HG02943 (cell line): Measurements from ENCODE around the gene DENND10.
"Not testable (repeated sequence)": the region's sequence is repeated elsewhere in the genome, so short reads cannot be mapped to it uniquely, and the experiment has no call there.

Source experiments
- ATAC-seq: cut with Tn5 transposase; IDR thresholded peaks from one replicate; pipeline ENCODE4 v1.9.1; 2021; ENCODE audit warnings: mild to moderate bottlenecking, low read depth, moderate library complexity; ENCODE audit not compliant: unreplicated experiment

The DENND10 gene

GRCh38 chr10:119129721-119130120, 25.8 kb downstream of the DENND10 start:
- ATAC-seq: no peak

DNA sequence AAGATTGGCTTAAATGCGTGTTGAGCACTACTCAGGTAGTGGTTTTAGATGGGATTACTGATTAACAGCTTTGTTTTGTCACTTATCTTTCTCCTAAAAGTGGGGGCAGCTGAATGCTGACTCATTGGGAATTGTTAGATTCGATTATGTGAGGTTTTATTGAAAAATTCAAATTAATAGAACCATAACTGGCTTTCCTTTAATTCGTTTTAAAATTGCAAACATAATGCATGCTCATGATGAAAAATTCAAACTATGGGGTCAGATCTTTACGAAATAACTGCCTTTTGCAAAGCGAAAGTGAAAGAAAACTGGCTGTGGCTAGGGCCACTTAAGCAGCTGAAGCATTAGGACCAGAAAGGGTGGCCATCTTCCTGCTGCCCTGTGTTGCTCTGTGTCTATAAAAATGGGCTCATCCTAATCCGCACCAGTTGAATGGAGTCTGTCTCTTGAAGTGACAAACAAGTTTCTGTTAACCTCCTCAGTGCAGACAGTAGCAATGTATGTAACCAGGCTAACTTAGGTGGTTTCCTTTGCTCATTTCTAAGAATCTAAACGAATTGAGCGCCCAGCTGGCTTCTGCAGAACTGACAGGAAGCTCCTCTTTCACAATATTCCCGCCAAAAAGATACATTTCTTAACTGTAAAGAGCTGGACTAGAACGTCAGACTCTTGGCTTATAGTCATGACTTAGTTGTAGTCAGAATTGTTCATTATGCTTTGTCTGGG, 27.8 kb downstream of the DENND10 start:
- ATAC-seq: no peak

DNA sequence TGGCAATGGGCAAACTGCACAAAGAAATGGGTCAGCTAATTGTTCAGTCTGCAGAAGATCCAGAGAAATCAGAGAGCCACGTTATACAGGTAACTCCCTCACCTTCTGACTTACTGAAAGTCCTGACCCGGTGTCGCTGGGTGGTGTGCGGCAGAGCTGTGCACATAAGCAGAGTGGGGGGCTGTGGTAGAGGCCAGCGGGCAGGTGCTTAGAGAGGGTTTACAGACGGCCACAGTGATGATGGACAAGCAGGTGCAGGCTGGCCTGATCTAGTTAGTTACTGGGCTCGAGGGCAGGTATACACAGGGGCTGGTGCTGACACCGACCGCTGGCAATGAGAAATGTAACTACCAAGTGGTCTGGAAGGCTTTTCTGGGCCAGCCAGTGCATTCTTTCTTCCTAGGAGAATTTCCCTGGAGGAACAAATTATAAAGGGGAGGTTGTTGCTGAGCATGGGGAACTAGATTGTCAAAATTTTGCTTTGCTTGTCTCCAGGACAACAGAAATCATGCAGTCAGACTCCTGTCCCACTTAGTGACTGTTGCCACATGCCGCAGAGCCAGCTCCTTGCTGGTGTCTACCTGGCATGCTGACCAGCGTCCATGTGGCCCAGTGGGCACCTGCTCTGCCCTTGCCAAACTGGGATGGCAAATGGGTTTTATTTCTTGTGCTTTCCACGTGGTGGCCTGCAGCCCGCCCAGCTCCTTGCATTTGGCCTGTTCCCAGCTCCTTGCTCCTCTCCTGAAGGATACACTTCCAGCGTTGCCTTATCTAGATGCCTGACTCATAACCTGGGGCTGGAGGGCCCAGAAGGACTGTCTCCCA, 28.8 kb downstream of the DENND10 start:
- no peak for ATAC-seq

DNA sequence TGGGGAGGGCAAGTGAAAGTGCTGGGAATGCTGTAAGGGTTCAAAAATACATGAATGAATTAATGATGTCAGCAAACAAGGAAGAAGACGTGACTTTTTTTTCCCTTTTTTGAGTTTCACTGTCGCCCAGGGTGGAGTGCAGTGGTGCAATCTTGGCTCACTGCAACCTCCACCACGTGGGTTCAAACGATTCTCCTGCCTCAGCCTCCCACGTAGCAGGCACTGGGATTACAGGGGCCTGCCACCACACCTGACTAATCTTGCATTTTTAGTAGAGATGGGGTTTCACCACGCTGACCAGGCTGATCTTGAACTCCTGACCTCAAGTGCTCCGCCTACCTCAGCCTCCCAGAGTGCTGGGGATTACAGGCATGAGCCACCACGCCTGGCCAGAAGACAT, 30.0 kb downstream of the DENND10 start:
- ATAC-seq: no peak

DNA sequence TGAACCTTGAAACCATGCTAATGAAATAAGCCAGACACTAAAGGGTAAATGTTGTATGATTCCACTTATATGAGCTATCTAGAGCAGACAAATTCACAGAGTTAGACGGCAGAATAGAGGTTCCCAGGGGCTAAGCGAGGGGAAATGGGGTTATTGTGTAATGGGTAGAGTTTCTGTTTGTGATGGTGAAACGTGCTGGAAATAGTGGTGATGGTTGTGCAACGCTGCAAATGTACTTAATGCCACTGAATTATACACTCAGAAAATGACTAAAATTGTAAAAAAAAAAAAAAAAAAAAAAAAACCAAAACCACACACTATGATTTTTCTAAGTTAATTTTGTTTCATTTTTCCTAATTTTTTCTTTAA, 31.6 kb downstream of the DENND10 start:
- ATAC-seq: no peak

DNA sequence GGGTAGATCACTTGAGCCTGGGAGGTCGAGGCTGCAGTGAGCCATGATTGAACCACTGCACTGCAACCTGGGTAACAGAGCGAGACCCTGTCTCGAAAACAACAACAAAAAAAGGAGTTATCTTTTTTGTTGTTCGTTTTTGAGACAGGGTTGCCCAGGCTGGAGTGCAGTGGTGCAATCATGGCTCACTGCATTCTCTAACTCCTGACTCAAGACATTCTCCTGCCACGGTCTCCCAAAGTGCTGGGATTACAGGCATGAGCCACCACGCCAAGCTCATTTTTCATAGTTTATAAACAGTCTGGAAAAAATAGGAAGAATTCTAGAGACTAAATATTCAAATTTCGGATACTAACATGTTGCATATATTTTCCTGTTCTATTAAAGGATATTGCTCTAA, 32.2 kb downstream of the DENND10 start:
- no peak for ATAC-seq

GRCh38 chr10:119137878-119138277, 34.0 kb downstream of the DENND10 start:
- ATAC-seq: not testable (repeated sequence)

GRCh38 chr10:119138346-119139306, 34.7 kb downstream of the DENND10 start:
- no peak for ATAC-seq

- no peak for ATAC-seq
These were observed 35.7 kb downstream of the DENND10 start for GRCh38 chr10:119139464-119140067.

- ATAC-seq: no peak
These were observed 36.8 kb downstream of the DENND10 start for GRCh38 chr10:119140603-119141245.

DNA sequence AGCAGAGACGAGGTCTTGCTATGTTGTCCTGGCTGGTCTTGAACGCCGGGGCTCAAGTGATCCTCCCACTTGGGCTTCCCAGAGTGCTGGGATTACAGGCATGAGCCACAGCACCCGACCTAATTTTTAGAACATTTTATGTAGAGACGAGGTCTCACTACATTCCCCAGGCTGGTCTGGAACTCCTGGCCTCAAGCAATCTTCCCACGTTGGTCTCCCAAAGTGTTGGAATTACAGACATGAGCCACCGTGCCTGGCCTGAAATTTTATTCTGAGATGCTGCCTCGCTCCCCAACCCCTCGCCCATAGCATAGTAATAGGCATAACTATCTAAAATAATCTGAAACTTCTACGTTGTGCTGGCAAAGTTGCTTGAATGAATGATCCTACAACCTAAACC, 39.7 kb downstream of the DENND10 start:
- no peak for ATAC-seq

DNA sequence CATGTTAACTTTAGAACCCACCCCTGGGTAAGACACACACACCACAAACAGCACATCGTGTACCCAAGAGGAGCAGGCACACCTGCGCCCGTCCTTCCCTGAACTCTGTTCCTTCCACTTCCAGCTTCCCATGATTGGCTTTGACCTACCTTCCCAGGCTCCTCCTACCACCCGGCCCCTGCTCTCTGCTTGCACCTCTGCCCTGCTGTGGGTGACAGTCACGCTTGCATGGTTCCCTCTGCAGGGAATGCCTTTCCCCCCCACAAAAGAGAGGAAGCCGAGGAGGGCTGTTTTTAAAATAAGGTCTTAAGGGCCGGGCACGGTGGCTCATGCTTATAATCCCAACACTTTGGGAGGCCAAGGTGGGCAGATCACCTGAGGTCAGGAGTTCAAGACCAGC, 45.2 kb downstream of the DENND10 start:
- ATAC-seq: no peak

- no peak for ATAC-seq
These were observed 45.8 kb downstream of the DENND10 start for GRCh38 chr10:119149729-119150128.

DNA sequence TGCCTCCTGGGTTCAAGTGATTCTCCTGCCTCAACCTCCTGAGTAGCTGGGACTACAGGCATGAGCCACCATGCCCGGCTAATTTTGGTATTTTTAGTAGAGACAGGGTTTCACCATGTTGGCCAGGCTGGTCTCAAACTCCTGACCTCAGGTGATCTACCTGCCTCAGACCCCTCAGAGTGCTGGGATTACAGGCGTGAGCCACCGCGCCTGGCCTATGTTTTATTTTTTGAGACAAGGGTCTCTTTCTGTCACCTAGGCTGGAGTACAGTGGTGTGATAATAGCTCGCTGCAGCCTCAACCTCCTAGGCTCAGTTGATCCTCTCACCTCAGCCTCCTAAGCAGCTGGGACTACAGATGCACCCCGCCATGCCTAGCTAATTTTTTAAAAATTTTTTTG, 47.7 kb downstream of the DENND10 start:
- not testable (repeated sequence) for ATAC-seq

DNA sequence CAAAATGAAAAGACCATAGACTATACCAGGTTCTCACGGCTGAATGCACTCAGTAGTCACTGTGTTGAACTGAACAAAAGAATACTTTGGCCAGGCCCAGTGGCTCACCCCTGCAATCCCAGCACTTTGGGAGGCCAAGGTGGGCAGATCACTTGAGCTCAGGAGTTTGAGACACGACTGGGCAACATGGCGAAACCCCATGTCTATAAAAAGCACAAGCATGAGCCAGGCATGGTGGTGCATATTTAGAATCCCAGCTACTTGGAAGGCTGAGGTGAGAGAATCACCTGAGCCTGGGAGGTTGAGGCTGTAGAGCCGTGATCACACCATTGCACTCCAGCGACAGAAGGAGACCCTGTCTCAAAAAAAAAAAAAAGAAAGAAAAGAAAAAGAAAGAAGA, 49.1 kb downstream of the DENND10 start:
- no peak for ATAC-seq

GRCh38 chr10:119153661-119154060, 49.7 kb downstream of the DENND10 start:
- no peak for ATAC-seq

DNA sequence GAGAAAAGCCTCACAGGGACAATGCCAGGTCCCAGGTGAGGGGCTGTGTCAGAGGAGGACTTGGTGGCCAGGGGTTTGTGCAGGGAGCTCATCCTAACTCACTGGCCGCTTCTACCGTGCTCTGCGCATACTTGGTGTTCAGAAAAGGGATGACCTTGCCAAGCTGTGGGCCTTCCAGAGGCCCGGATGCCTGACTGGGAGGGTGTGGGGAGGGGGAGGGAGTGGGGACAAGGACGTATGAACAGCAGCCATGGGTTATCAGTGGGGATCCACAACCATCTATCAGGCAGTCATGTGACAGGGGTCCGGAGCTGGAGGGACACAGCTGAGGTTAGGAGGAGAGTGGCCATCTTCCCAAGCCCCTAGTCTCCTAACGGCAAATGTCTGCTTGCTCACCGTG, 55.4 kb downstream of the DENND10 start:
- ATAC-seq: no peak

DNA sequence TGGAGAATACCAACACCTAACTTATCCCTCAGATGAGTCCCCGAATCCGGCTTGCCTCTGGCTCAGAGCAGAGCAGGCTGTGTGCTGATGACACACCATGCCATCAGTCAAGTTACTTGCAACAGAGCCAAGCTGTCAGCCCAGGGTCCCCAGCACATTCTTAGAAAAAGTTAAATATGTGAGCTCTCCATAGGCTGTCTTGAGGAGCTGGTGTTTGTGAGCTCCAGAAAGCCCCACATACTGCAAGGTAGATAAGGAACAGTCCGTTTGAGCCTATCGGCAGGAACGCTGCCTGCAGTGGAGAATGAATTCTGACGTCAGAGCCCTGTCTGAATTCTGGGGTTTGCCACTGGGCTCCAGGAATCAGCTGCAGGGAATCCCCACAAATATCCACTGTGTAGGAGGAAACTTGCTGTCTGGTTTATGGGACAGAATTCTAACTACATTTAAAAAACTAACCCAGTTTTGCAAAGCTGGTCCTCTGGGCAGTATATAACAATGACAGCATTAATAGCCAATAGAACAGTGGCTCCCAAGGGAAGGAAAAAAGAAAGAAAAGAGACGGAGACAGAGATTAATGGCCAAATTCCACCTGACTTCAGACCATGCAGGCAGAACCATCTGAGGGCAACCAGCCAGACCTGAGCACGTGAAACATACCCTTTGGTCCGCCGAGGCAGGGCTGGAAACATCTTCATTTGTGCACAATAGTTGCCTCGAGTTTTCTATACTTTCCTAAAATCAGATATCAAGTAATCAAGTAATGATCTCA, 58.0 kb downstream of the DENND10 start:
- no peak for ATAC-seq

DNA sequence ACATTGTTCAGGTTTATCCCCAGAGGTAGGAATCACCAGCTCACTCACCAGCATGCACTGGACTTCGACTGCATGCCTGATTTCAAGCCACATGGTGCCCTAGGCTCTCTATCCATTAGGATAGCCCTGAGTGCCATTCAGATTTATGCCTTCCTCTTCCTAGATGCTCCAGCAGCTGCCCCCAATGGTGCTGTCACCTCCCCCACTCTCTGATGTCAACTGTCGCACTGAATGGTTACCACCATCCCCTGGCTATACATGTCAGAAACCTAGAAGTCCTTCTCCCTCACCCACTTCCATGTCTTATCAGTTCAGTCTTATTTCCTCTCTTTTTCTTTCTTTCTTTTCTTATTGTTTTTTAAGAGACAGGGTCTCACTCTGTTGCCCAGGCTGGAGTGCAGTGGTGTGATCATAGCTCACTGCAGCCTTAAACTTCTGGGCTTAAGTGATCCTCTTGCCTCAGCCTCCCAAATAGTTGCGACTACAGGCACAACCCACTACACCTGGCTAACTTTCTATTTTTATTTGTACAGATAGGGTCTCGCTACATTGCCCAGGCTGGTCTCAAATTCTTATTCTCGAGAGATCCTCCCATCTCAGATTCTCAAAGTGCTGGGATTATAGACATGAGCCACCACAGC, 58.7 kb downstream of the DENND10 start:
- ATAC-seq: no peak
